B cell (primary cell): ENCODE data around the gene TTLL5. TPM values are rescaled to one million over a fixed set of nuclear protein-coding genes. Genes with fewer than 3 reads are reported as not detected.

Source experiments
- ATAC-seq: fragments of 200-7000 bp; cut with Tn5 transposase; one replicate; pipeline ENCODE4 v1.10.0; 2021; ENCODE audit warnings: low read depth, mild to moderate bottlenecking, moderate number of reproducible peaks, moderate library complexity
- CTCF ChIA-PET: fragments of 350-600 bp; sonication (Branson Sonifier 250); formaldehyde crosslinking; loops from one replicate; lab custom pipeline; 2021; ENCODE audit warnings: antibody characterized with exemption, inconsistent platforms; lab: Charles Lee
- POLR2A ChIA-PET: fragments of 350-600 bp; sonication (Branson Sonifier 250); formaldehyde crosslinking; loops from one replicate; lab custom pipeline; 2021; ENCODE audit warnings: antibody characterized with exemption; lab: Charles Lee
- DNase-seq: peaks from one replicate; pipeline ENCODE4 v3.0.0; 2013
- H2AFZ ChIP-seq: 2 replicates; pipeline ENCODE4 v1.6.1; 2012; ENCODE audit warnings: mild to moderate bottlenecking, low read depth, low read length; ENCODE audit not compliant: insufficient read depth, poor library complexity, severe bottlenecking
- H3K27ac ChIP-seq, 2 donors: 1 replicate in 1 of 2; 2 replicates in 1 of 2; pipeline ENCODE4 v1.5.1; 2012 to 2013; ENCODE audit warnings: low read length in 2 of 2, mild to moderate bottlenecking in 2 of 2, moderate library complexity in 1 of 2
- H3K27me3 ChIP-seq, 4 experiments: fragments of 200-600 bp in 1 of 4; sonication (generic) in 1 of 4; replicated peaks in 1 of 4; 1 replicate in 2 of 4; 2 replicates in 2 of 4; pipeline versions ENCODE4 v1.6.1 to v1.7.0; 2013 to 2016; ENCODE audit warnings: low read length in 3 of 4, mild to moderate bottlenecking in 2 of 4, mixed read lengths in 1 of 4, moderate library complexity in 1 of 4; ENCODE audit not compliant: insufficient read depth in 4 of 4, control insufficient read depth in 3 of 4; ENCODE audit errors: control extremely low read depth in 1 of 4
- H3K36me3 ChIP-seq, 2 experiments: replicated peaks in 1 of 2; 1 replicate in 1 of 2; 2 replicates in 1 of 2; pipeline versions ENCODE4 v1.6.1 to v1.7.1; 2013; ENCODE audit warnings: low read length in 1 of 2; ENCODE audit not compliant: insufficient read depth in 2 of 2, control insufficient read depth in 1 of 2; ENCODE audit errors: control extremely low read depth in 1 of 2, extremely low read depth in 1 of 2
- H3K4me1 ChIP-seq, 2 donors: fragments of 200-600 bp in 1 of 2; sonication (generic) in 1 of 2; 1 replicate in 1 of 2; 2 replicates in 1 of 2; pipeline versions ENCODE4 v1.5.1 to v1.6.1; 2013 to 2017; ENCODE audit warnings: low read length in 2 of 2; ENCODE audit not compliant: control insufficient read depth in 2 of 2, insufficient read depth in 2 of 2
- H3K4me2 ChIP-seq: replicated peaks from 2 replicates; pipeline ENCODE3; 2012; ENCODE audit warnings: mild to moderate bottlenecking, low read depth, low read length; ENCODE audit not compliant: poor library complexity, severe bottlenecking
- H3K4me3 ChIP-seq, 5 experiments: fragments of 200-600 bp in 1 of 5; sonication (generic) in 1 of 5; 1 replicate in 3 of 5; 2 replicates in 2 of 5; pipeline versions ENCODE4 v1.5.1 to v1.7.0; 2011 to 2016; ENCODE audit warnings: low read length in 4 of 5, mild to moderate bottlenecking in 4 of 5, low read depth in 2 of 5, control low read depth in 1 of 5, moderate library complexity in 1 of 5; ENCODE audit not compliant: insufficient read depth in 1 of 5; ENCODE audit errors: control extremely low read depth in 1 of 5, extremely low read depth in 1 of 5
- H3K79me2 ChIP-seq: fragments of 200-600 bp; sonication (generic); one replicate; pipeline ENCODE4 v1.6.0; 2016; ENCODE audit warnings: low read length; ENCODE audit not compliant: control insufficient read depth, insufficient read depth
- H3K9ac ChIP-seq: fragments of 200-600 bp; sonication (generic); 2 replicates; pipeline ENCODE4 v1.6.1; 2017; ENCODE audit warnings: mild to moderate bottlenecking, low read length, moderate library complexity
- H3K9me3 ChIP-seq, 3 donors: one replicate each; pipeline versions ENCODE4 v1.6.1 to v1.7.1; 2013; ENCODE audit warnings: low read length in 2 of 3; ENCODE audit not compliant: control insufficient read depth in 2 of 3, insufficient read depth in 1 of 3; ENCODE audit errors: control extremely low read depth in 1 of 3
- H4K20me1 ChIP-seq: 2 replicates; pipeline ENCODE4 v1.6.0; 2012; ENCODE audit warnings: mild to moderate bottlenecking, low read length; ENCODE audit not compliant: insufficient read depth, control insufficient read depth, poor library complexity, severe bottlenecking
- H3K27ac Mint-ChIP-seq: one replicate; pipeline ENCODE4 v1.8.0; 2021; ENCODE audit warnings: mixed read lengths
- H3K27me3 Mint-ChIP-seq: one replicate; pipeline ENCODE4 v1.8.0; 2021; ENCODE audit warnings: mixed read lengths
- H3K4me1 Mint-ChIP-seq: one replicate; pipeline ENCODE4 v1.8.0; 2021; ENCODE audit warnings: mixed read lengths
- H3K4me3 Mint-ChIP-seq: one replicate; pipeline ENCODE4 v1.8.0; 2021; ENCODE audit warnings: mixed read lengths
- H3K9me3 Mint-ChIP-seq: one replicate; pipeline ENCODE4 v1.8.0; 2022; ENCODE audit warnings: mixed read lengths; ENCODE audit not compliant: insufficient read depth
- CTCF ChIP-seq: fragments of 200-600 bp; IDR thresholded peaks from one replicate; pipeline ENCODE4 v1.8.0; 2022; ENCODE audit warnings: antibody characterized with exemption, mild to moderate bottlenecking
- EZH2 ChIP-seq: IDR thresholded peaks from 2 replicates; pipeline ENCODE4 v1.6.1; 2012; ENCODE audit warnings: borderline replicate concordance, low read depth, mild to moderate bottlenecking, moderate library complexity, low read length; ENCODE audit not compliant: insufficient read depth, poor library complexity, severe bottlenecking
- WGBS: methylation state at CpG from one replicate; pipeline ENCODE4 v1.1.5; 2013; ENCODE audit warnings: missing lambda C conversion rate; ENCODE audit not compliant: insufficient coverage; 5-methylcytosine and 5-hydroxymethylcytosine counted together
- intact Hi-C: fragments of 100-400 bp; cut with micrococcal nuclease; formaldehyde crosslinking; loops from one replicate; pipeline ENCODE4 v1.10.0; 2022
- polyA plus RNA-seq: library from polyadenylated mRNA; depleted of rRNA; stranded (reverse); fragments of >200 nt; gene quantifications from 2 replicates; pipeline ENCODE4 v1.2.3, GENCODE V29; 2012
- total RNA-seq, 2 donors: library from RNA; stranded (reverse); fragments of 120-200 nt in 1 of 2; gene quantifications; 1 replicate in 1 of 2; 2 replicates in 1 of 2; pipeline versions ENCODE4 v1.2.3 to v1.2.4, GENCODE V29; 2013 to 2022

Gene TTLL5
- total and polyA plus RNA-seq, 2 donors (not counting 1 experiment from before 2014, with no cell fraction given), result 10.9 to 50.9 TPM

GRCh38 chr14:75934998-75935628, 274.1 kb downstream of the TTLL5 start:
- intact Hi-C loops, result no loop called here
- ATAC-seq, result no peak
- ChIA-PET POLR2A (no interaction called here), CTCF (interaction anchor here (1.5 kb wide), 1 partner anchor 28 kb away, joined by 5 read pairs; no protein-coding TSS in a partner anchor)
- no peak for DNase-seq
- Histone ChIP-seq H4K20me1 (no peaks in the 10 kb centered on the region), H3K4me3 (no peak overlapping the region), H3K79me2 (no peaks in the 10 kb centered on the region), H3K4me1 (peaks cover 10 to 11% of the 10 kb centered on the region in 2 donors), H3K9me3 (no peaks in the 10 kb centered on the region), H3K9ac (no peak overlapping the region), H3K27me3 (no peaks in the 10 kb centered on the region), H3K27ac (peak overlapping the region in 1 of 2 donors; percentile 11), H3K36me3 (no peaks in the 10 kb centered on the region), H2AFZ (peak overlapping the region; percentile 5), H3K4me2 (peak overlapping the region; percentile 37)
- Mint-ChIP-seq H3K27me3 (no peaks in the 10 kb centered on the region), H3K4me3 (no peak overlapping the region), H3K9me3 (no peaks in the 10 kb centered on the region), H3K4me1 (peaks cover 14% of the 10 kb centered on the region), H3K27ac (peak overlapping the region; percentile 44)
- TF ChIP-seq EZH2 (no peak), CTCF (no peak)
- no CpG with 5 or more reads among the region's 2 CpGs for WGBS

- ChIA-PET CTCF (interaction anchor here (0.7 to 0.8 kb wide), 2 partner anchors 34 to 40 kb away, joined by 3 to 4 read pairs; no protein-coding TSS in a partner anchor), POLR2A (no interaction called here)
- H3K27me3 Mint-ChIP-seq, result no peaks in the 10 kb centered on the region
- no peaks in the 10 kb centered on the region for H3K9me3 Mint-ChIP-seq
- peaks cover 14% of the 10 kb centered on the region for H3K4me1 Mint-ChIP-seq
- Histone ChIP-seq H2AFZ (no peak overlapping the region), H4K20me1 (no peaks in the 10 kb centered on the region), H3K27me3 (no peaks in the 10 kb centered on the region), H3K4me3 (no peak overlapping the region), H3K27ac (no peak overlapping the region), H3K9me3 (no peaks in the 10 kb centered on the region), H3K4me2 (no peak overlapping the region), H3K4me1 (peaks cover 10 to 11% of the 10 kb centered on the region in 2 donors), H3K9ac (no peak overlapping the region), H3K36me3 (no peaks in the 10 kb centered on the region), H3K79me2 (no peaks in the 10 kb centered on the region)
- intact Hi-C loops, result no loop called here
- DNase-seq (no peak), ATAC-seq (no peak)
- no peak overlapping the region for H3K4me3 Mint-ChIP-seq
- H3K27ac Mint-ChIP-seq, result no peak overlapping the region
- TF ChIP-seq EZH2 (no peak), CTCF (no peak)
- no CpG with 5 or more reads among the region's 1 CpG for WGBS
Observed at GRCh38 chr14:75939200-75939599, 278.2 kb downstream of the TTLL5 start.
